ENCODE data around the gene ZNF33A.
"Not testable (repeated sequence)": the region's sequence is repeated elsewhere in the genome, so short reads cannot be mapped to it uniquely, and the experiment has no call there.

GRCh38 chr10:38019124-38019523, 8.6 kb downstream of the ZNF33A start:
- not testable (repeated sequence) for TF ChIP-seq CTCF (conservative IDR thresholded peaks at IDR 0.05; ENCODE audit: low read depth, low read length); EZH2 (IDR thresholded peaks at IDR 0.05; ENCODE audit: low read length, unreplicated experiment); EZH2phosphoT487 (IDR thresholded peaks at IDR 0.05; ENCODE audit: borderline replicate concordance, low read length)
